SHP77 treated with DMSO at 0.1 percent for 48 hours (cell line): ENCODE data around the gene PANK4.

ENCODE experiments used
- DNase-seq: peaks from one replicate; lab custom pipeline; 2025; lab: John Stamatoyannopoulos, UW

PANK4 gene

DNA sequence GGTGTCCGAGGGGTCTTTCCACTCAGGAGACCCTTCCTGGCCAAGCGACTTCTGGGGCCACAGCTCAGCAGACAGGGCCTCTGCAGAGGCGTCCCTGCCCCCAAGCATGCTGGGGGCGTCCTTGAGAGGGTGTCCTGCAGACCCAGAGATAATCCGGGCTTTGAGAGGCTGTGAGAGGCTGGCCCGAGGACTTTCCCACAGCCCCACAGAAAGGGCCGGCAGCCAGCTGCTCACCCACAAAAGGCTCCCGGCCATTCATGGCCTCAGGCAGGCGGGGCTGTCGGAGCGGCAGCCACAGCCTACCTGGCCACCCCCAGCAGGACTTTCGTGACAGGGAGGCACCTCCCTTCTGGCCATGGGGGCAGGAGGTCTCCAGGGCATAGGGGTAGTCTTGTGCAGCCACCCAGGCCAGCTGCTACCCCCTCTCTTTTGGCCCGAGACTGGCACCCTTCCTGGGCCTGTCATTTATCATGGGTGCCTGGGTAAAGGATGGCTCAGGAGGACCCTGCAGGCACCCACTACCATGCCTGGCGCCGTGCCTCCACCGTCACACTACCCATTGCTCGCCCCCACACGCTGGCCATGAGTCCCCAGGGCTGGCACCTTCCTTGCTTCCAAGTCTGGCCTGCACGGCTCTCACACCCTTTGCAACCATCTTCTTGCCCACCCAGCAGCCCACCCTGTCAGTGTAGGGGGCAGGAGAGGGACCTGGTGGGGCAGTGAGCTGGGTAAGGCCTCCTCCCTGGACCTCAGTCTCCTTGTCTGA, 18.7 kb upstream of the PANK4 start:
- no peak for DNase-seq

DNA sequence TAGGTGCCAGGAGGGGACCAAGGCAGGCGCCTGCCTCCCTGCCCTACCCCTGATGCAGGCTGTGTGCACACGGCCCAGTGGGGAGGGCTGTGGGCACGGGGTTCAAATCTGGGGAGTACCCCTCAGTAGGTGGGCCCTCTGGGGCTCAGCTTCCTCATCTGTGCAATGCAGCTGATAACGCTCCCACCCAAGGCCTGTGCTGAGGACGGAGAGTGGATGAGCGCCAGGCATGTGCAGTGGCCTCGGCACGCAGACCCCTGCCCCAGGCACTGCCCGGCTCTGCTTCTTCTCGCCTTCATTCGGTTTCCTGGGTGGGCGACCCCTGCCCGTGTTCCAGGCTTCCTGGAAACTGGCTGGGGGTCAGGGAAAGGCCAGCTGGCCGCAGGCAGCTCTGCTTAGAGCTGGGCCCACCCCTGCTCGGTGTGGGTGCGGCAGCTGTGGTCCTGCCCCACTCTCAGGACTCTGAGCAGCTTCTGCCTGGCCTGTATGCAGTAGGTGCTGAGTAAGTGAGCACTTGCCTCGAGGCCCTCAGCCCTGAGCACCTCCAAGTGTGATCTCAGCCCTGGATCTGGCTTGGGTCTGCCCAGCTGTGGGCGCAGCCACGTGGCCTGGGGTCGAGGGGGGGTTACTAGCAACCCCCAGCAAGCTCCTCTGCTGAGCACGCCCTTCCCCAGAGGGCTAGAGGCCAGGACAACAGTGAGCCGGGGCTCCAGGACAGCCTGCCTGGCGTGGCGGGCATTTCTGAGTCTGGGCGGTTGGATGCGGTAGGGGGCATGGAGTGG, 17.9 kb upstream of the PANK4 start:
- no peak for DNase-seq

DNA sequence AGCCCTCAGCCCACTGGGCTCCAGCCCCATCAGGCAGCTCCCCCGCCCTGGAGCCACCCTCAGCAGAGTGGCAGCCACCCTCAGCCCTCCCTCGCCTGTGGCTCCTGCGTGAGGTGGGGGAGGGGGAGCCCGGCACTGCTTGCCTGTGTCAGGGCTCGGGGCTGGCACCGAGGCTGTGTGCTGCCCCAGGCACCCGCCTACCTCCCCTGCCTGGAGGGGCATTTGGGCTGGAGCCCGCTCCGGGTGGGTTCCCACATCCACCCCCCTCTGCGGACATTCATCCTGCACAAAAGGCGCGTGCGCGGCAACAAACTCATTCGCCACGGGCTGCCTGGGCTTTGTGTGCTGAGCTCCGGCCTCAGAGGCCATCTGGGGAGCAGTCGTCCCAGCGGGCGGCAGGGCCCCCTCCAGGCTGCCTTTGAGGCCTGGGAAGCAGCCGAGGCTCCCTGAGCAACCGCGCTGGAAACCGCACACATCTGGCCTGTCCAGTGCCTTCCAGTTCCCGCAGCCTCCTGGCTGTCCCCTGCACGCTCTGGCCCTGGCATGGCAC, 17.2 kb upstream of the PANK4 start:
- no peak for DNase-seq

DNA sequence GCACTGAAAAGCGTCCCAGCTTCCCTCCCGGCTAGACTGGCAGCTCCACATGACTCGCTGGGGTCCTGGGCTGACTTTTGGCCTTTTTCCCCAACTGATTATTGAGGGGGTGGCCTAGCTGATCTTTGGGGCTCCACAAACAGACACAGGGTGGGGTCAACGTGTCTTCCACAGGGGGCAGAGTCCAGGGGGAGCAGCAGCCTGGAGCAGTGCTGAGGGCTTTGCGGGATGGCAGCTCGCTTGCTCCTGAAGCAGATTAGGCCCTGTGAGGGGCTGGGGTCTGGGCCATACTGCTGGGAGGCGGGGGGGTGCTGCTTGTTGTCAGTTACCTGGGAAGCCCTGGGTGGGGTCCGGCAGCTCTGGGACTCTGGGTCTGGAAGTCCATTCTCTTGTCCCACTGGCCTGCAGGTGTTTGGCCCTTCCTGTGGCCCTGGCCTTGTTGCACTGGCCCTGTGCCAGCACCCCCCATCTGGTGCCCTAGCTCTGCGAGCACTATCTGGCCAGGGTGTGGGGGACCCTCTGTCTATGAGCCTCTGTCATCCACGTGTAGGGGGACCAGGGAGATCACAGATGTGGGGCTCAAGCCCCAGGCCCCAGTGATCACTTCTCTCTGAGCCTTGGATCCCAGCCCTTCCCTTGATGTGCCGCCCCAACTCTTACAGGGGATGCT, 16.0 kb upstream of the PANK4 start:
- DNase-seq = no peak

DNA sequence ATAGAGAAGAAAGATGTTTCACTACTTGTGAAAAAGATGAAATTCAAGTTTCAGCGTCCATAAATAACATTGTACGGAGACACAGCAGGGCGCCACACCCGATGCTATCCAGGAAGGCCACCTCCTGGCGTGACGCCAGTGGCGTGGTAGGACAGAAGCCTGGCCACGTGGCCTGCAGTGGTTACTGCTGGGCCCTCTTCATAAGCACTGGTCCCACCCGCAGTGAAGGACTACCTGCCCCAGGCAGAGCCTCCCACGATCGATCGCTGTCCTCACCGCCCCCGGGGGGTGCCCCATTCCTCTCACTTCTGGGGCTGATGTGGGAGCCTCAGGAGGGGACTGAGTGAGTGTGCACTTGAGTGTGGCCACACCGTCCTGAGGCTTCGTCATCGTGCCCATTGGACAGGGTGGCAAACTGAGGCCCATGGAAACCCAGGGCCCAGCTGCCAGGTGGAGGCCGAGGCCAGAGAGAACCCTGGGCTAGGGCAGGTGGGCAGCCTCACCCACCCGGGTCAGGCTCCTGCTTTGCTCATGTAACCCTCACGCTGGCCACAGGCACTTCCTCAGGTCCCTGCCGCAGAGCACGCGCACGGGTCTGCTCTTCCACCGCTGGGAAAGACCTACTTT, 15.3 kb upstream of the PANK4 start:
- DNase-seq = no peak

DNA sequence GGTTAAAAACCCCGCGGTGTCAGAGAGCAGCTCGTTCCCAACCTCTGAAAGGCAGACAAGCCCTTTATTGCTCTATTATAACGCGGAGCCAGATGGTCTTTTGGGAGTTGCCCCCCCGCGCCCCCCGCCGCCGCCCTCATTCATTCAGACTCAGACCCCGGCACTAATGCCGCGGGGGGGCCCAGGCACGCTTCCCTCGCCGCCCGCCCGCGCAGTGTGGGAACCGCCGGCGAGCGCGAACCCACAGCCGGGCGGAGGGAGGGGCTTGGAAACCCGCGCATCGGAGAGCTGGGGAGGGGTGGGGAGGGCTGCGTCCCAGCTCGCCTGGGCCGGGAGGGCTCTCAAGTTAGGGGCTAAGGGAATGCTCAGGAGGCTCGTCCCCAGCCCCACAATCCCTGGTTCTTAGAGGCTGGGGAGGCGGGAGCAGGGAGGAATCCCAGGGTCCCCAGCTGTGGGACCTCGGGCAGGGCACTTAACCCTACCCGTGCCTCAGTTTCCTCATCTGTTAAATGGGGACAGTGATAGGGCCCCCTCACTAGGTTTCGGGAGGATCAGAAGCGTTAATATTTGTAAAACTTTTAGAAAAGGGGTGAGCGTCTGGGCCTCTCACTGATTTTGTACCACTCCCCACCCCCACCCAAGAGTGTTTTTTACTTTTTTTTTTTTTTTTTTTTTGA, 14.6 kb upstream of the PANK4 start:
- DNase-seq = no peak

DNA sequence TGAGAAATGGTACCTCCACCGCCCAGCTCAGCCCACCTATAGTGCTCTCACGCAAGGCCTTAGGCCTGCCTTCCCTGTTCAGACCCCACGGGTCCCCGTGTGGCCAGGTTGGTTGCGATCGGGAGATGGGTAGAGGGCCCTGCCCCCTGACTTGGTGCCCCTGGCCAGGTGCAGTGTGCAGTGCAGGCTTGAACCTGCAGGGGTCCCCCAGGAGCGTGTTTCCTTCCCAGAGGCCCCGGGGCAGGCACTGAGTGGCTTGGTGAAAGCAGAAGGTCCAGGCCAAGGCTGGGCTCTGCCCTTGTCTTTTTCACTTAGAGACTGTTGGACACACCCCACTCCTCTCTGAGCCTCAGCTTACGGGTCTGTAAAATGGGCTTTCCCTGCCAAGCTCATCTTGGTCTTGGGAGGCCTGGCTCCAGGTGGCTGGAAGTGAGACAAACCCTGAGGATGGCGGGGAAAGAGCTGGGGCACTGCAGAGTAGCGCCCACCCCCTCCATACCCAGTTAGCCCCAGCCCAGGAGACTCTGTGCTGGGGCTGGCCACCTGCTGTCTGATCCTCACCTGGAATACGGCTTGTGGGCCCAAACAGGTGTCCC, 13.0 kb upstream of the PANK4 start:
- DNase-seq = no peak

DNA sequence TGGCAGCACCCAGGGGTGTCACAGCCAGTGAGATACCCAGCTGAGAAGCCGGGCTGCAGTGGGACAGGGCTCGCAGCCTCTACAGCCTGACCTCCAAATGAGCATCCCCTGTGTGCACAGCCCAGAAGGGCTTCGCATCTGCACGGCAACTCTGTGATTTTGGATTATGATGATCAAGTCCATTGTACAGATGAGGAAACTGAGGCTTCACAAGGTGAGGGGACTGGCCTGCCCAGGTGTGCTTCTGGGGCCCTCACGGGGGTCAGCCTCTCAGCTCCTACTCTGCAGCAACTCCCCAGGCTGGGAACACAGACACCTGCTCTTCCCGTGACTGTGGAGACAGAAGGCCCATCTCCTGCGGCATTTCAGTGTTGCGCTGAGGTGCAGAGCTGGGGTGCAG, 12.5 kb upstream of the PANK4 start:
- DNase-seq = no peak

DNA sequence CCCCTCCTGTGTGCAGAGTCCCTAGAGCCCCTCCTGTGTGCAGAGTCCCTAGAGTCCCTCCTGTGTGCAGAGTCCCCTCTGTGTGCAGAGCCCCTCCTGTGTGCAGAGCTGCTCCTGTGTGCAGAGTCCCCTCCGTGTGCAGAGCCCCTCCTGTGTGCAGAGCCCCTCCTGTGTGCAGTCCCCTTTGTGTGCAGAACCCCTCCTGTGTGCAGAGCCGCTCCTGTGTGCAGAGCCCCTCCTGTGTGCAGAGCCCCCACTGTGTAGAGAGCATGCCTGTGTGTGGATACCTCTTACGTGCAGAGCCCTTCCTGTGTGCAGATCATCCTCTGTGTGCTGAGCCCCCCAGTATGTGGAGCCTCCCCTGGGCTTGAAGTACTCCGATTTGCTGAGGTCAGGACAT, 12.0 kb upstream of the PANK4 start:
- DNase-seq = no peak

DNA sequence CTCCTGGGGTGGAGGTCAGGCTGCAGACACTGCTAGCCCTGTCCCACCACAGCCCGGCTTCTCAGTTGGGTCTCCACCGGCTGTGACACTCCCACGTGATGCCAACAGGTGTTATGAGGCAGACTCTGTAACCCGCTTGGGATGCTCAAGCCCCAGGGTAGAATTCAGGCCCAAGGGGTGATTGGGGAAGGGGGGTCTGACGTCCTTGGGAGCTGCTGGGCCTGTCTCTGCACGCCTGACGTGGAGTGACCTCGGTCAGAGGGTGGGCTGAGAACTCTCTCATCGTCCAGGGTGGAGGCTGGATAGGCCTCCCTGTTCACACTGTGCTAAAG, 11.4 kb upstream of the PANK4 start:
- DNase-seq = no peak

DNA sequence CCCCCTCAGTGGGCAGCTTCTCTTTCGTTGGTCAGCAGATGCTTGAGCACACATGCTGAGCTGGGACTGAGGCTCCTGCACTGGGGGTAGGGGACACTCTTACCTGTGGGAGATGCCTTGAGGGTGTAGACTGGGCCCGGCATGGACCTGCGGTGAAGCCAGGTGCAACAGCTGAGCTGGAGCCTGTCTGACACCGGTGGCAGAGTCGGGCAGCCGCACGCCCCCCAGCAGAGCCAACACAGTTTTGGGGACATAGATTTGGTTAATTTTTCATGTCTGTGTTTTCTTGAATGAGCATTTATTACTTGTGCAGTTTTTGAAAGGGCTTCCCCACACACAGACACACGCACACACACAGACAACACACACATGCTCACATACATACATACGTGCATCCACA, 9.6 kb upstream of the PANK4 start:
- no peak for DNase-seq

DNA sequence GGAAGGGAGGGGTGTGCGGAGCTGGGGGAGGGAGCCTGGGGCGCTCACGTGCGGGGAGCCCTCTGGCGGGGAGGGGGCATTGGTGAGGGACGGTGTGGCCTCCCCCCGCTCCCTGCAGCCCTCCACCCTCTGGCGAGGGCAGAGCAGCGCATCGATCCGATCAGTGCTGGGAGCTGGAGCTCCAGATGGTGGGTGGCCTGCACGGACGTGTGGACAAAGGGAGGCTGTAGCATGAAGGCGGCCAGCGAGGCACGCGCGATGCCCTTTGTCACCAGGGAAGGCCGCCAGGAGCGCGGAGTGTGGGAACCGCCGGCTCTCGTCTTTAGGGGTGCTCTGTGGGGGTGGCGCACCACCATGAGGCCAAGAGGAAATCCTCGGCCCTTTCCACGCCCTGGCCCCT, 9.1 kb upstream of the PANK4 start:
- DNase-seq = no peak

DNA sequence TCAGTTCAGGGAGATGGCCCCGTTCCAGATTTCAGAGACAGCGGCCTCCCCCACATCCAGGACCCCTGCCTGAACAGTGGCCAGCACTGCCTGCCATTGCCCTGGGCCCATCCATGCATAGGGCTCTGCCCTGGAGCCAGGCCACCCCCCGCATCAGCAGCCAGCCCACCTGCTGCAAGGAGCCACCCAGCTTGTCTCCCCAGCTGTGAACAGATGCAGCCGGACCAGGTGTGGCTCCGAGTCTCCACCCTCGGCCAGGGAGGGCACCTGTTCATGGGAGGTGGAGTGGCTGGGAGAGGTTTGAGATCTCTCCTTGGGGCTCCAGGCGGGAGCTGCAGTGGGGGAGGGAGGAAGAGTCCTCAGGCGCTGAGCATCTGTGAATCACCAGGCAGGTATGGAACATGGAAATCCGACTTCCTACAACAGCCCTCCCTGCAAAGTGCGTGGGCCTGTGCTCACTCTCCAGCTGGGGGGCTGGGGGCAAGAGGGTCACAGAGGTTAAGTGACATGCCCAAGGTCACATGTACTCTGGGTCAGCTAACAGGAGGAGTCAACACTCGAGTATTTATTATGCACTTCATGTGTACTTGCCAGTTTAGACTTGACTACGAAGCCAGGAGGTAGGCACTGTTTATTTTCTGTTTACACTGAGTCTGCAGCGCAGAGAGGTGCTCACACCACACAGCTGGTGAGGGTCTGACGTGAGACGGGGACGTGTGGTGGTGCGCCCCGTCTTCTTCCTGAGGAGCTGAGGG, 8.5 kb upstream of the PANK4 start:
- no peak for DNase-seq

DNA sequence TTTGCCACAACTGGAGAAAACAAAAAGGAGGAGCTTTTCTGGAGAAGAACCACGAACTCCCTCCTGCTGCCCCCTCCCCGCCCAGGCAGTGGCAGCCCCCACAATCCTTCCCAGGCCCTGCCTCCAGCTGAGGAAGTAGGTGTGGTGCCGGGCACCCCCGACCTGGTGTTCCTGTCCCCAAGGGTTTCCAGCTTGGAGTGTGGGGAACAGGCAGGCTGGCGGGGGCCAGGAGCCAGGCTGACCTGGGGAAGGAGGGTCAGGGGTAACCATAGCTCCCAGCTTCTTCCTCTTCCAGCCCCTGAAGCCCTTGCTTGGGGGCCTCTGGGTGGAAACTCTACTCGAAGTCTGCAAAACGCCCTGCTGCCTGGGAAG, 7.9 kb upstream of the PANK4 start:
- no peak for DNase-seq

DNA sequence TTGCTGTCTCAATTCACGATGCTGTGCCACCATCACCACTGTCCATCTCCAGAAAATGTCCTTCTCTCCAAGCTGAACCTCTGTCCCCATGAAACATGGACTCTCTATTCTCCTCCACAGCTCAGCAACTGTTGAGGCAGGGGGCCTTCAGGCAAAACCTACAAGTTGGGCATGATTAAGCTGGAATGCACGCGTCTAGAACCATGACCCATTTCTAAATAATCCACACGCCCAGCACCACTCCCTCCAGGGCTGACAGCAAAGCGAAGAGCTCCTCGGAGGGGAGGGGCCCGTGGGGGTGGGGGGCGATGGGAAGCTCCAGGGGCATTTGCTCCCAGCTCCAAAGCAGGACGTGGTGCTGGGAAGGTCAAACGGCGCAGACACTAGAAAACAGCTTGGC, 7.0 kb upstream of the PANK4 start:
- no peak for DNase-seq

DNA sequence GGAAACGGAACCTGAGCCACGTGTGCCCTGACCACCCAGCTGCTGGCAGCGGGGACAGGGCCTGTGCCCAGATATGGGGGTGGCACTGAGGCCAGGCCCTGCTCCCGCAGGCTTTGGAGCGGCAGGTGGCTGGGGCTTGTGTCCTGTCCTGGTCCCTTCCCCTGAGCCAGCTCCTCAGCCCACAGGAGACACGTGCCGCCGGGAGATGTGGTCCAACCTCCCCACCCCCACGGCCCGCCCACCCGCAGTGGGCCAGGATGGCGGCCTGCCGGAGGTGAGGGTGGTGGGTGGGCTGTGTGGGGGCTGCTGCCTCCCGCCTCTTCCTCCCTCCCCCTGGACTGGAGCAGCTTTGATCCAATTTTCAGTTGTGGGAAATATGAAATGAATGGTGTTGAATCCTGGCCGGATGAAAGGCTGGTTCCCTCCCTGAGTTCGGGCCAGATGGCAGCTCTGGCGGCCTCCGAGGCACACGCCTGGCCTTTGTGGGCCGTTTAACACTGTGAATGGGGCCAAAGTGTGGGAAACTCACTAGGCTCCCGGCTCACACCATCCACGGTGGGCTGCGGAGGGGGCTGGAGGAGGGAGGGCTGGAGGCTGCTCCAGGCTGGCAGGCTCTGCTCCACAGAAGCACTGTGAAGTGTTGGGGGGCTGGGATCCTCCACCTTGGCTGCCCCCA, 6.2 kb upstream of the PANK4 start:
- DNase-seq = no peak

DNA sequence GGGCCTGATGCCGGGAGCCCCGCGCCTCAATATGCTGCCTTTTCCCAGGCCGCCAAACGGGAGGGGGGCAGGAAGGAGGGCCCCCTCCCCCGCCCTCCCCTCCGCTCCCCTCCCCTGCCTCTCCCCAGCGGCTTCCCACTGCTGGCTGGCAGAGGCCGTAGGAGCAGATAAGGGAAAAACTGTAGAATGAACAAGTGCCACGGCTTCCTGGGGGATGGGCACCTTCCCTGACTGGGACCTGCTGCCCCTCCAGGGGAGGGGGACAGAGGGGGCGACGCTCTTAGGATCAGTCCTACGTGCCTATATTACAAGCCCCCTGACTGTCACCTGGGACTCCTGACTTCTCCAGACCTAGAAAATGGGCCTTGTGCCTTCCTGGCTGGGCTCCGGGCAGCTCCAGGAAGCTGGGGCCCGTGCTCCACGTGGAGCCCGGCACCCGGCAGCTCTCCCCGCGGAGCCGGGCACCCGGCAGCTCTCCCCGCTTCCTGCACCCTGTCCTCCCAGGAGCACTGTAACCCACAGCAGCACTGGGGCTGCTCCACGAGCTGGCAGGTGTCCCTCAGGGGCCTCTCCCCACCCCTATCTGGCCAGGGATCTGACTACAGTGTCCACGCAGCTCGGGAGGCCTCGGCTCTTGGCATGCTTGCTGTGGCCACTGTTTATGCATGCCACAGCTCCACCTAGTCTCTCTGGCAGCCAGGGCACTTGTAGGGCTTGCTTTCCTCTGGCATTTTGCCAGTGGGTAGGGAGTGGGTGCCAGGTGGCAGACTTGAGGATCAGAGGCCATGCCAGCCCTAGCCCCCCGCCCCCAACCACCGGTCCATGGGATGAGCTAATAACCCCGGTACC, 4.3 kb upstream of the PANK4 start:
- DNase-seq = no peak

DNA sequence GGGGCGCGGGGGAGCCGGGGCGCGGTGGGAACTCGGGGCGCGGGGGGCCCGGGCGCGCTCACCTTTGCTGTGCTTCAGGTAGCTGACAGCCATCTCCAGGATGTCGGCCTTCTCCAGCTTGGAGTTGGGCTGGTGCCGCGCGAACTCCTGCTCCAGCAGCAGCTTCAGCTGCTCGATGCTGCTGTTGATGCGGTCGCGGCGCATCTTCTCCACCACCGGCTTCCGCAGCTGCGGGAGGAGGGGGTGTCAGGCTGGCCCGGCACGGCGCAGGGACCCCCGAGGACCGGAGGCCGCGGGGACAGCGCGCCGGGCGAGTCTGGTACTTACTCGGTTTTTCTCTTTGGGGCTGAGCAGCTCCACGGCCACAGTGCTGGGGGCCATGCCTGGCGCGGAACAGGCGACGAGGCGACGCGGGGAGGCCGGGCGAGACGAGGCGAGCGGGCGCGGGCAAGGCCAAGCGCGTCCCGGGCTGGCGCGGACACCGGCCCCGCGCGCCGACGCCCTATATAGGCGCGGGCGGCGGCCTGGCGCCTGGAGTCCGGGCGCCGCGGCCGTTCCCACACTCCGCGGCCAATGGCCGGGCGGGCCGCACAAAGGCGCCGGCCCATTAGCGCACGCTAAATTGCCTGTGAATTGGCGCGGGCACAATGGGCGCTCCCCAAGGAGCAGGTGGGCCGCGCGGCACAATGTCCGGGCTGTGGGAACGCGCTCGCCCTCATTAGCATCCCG, 3.6 kb upstream of the PANK4 start, which contains the start of gene HES5:
Gene HES5 (minus strand): TSS at position 480 of the 729 bp plus-strand sequence. CDS start 99 bp downstream, at position 381.
- no peak for DNase-seq
